Loucy (cell line): ENCODE measurements around the gene NRXN3.

Experiments used
- H2AFZ ChIP-seq: fragments of 200-600 bp; sonication (generic); 2 replicates; pipeline ENCODE4 v1.6.0; 2016; ENCODE audit warnings: antibody characterized with exemption, mild to moderate bottlenecking, low read length, moderate library complexity
- H3F3A ChIP-seq: fragments of 200-600 bp; 2 replicates; pipeline ENCODE4 v1.6.0; 2016; ENCODE audit warnings: antibody characterized with exemption, low read depth, mild to moderate bottlenecking
- H3K27me3 ChIP-seq: fragments of 200-600 bp; sonication (generic); 2 replicates; pipeline ENCODE4 v1.6.1; 2014; ENCODE audit warnings: low read length, mild to moderate bottlenecking; ENCODE audit not compliant: insufficient read depth, poor library complexity, severe bottlenecking
- H3K36me3 ChIP-seq: fragments of 200-600 bp; sonication (generic); 2 replicates; pipeline ENCODE4 v1.6.1; 2016; ENCODE audit warnings: low read length; ENCODE audit not compliant: insufficient read depth
- H3K4me1 ChIP-seq: fragments of 200-600 bp; sonication (generic); 2 replicates; pipeline ENCODE4 v1.5.1; 2014; ENCODE audit warnings: low read length, mild to moderate bottlenecking; ENCODE audit not compliant: insufficient read depth, poor library complexity, severe bottlenecking
- H3K4me2 ChIP-seq: fragments of 200-600 bp; sonication (generic); 2 replicates; pipeline ENCODE4 v1.6.0; 2014; ENCODE audit warnings: antibody characterized with exemption, low read length, low read depth, mild to moderate bottlenecking; ENCODE audit not compliant: poor library complexity, severe bottlenecking
- H3K4me3 ChIP-seq: fragments of 200-600 bp; sonication (generic); 2 replicates; pipeline ENCODE4 v1.5.1; 2014; ENCODE audit warnings: low read length, mild to moderate bottlenecking, mixed read lengths; ENCODE audit not compliant: poor library complexity, severe bottlenecking
- H3K79me2 ChIP-seq: fragments of 200-600 bp; sonication (generic); 2 replicates; pipeline ENCODE4 v1.6.1; 2014; ENCODE audit warnings: low read length; ENCODE audit not compliant: insufficient read depth
- H3K9ac ChIP-seq: fragments of 200-600 bp; sonication (generic); 2 replicates; pipeline ENCODE4 v1.6.0; 2014; ENCODE audit warnings: mild to moderate bottlenecking, low read depth, low read length, moderate library complexity; ENCODE audit not compliant: poor library complexity, severe bottlenecking
- H3K9me2 ChIP-seq: fragments of 200-600 bp; sonication (generic); replicated peaks from 2 replicates; pipeline ENCODE4 v1.6.1; 2016; ENCODE audit warnings: low read depth, low read length, mixed read lengths
- H3K9me3 ChIP-seq: fragments of 200-600 bp; sonication (generic); 2 replicates; pipeline ENCODE4 v1.6.1; 2014; ENCODE audit warnings: mild to moderate bottlenecking, antibody characterized with exemption, low read length, low read depth; ENCODE audit not compliant: insufficient read depth
- H4K20me1 ChIP-seq: fragments of 200-600 bp; sonication (generic); 2 replicates; pipeline ENCODE4 v1.6.0; 2014; ENCODE audit warnings: antibody characterized with exemption, low read length, mild to moderate bottlenecking; ENCODE audit not compliant: insufficient read depth, poor library complexity, severe bottlenecking
- CTCF ChIP-seq: fragments of 200-600 bp; sonication (generic); conservative IDR thresholded peaks from 2 replicates; pipeline ENCODE4 v1.5.1; 2014; ENCODE audit warnings: mild to moderate bottlenecking, antibody characterized with exemption, low read length
- EZH2phosphoT487 ChIP-seq: fragments of 200-600 bp; IDR thresholded peaks from 2 replicates; pipeline ENCODE4 v1.6.1; 2018; ENCODE audit warnings: antibody characterized with exemption, mild to moderate bottlenecking, moderate library complexity, borderline replicate concordance

NRXN3 gene

GRCh38 chr14:79698298-79698711, 1528.1 kb downstream of the NRXN3 start:
- H3K79me2 ChIP-seq = no peaks in the 10 kb centered on the region
- no peak overlapping the region for H3K9ac ChIP-seq
- no peaks in the 10 kb centered on the region for H3F3A ChIP-seq
- no peaks in the 10 kb centered on the region for H4K20me1 ChIP-seq
- no peak overlapping the region for H3K4me2 ChIP-seq
- H3K9me2 ChIP-seq = no peaks in the 10 kb centered on the region
- no peaks in the 10 kb centered on the region for H3K27me3 ChIP-seq
- no peaks in the 10 kb centered on the region for H3K9me3 ChIP-seq
- no peak overlapping the region for H2AFZ ChIP-seq
- H3K4me1 ChIP-seq = no peaks in the 10 kb centered on the region
- no peak overlapping the region for H3K4me3 ChIP-seq
- no peak for TF ChIP-seq CTCF
- no peak for TF ChIP-seq EZH2phosphoT487
- H3K36me3 ChIP-seq = no peaks in the 10 kb centered on the region

GRCh38 chr14:79699206-79699605, 1529.0 kb downstream of the NRXN3 start:
- H3K9ac ChIP-seq = no peak overlapping the region
- no peaks in the 10 kb centered on the region for H3K9me3 ChIP-seq
- H3F3A ChIP-seq = no peaks in the 10 kb centered on the region
- no peak for TF ChIP-seq EZH2phosphoT487
- TF ChIP-seq CTCF = no peak
- no peak overlapping the region for H3K4me3 ChIP-seq
- H3K36me3 ChIP-seq = no peaks in the 10 kb centered on the region
- H3K27me3 ChIP-seq = no peaks in the 10 kb centered on the region
- no peaks in the 10 kb centered on the region for H3K9me2 ChIP-seq
- H3K4me2 ChIP-seq = no peak overlapping the region
- H3K79me2 ChIP-seq = no peaks in the 10 kb centered on the region
- H2AFZ ChIP-seq = no peak overlapping the region
- no peaks in the 10 kb centered on the region for H4K20me1 ChIP-seq
- H3K4me1 ChIP-seq = no peaks in the 10 kb centered on the region

- no peaks in the 10 kb centered on the region for H3K4me1 ChIP-seq
- no peak for TF ChIP-seq EZH2phosphoT487
- no peak for TF ChIP-seq CTCF
- no peaks in the 10 kb centered on the region for H3K36me3 ChIP-seq
- no peaks in the 10 kb centered on the region for H3K27me3 ChIP-seq
- no peaks in the 10 kb centered on the region for H3K9me2 ChIP-seq
- H2AFZ ChIP-seq = no peak overlapping the region
- no peaks in the 10 kb centered on the region for H3F3A ChIP-seq
- H3K9me3 ChIP-seq = no peaks in the 10 kb centered on the region
- no peak overlapping the region for H3K4me2 ChIP-seq
- no peaks in the 10 kb centered on the region for H4K20me1 ChIP-seq
- H3K4me3 ChIP-seq = no peak overlapping the region
- no peaks in the 10 kb centered on the region for H3K79me2 ChIP-seq
- H3K9ac ChIP-seq = no peak overlapping the region
Measured at GRCh38 chr14:79701371-79701770, 1531.2 kb downstream of the NRXN3 start.
